KOPT-K1 (cell line): ENCODE results near the gene OOSP1.
"Not testable (repeated sequence)": the region's sequence is repeated elsewhere in the genome, so short reads cannot be mapped to it uniquely, and the experiment has no call there.

ENCODE experiments used
- H3K27ac ChIP-seq: fragments of 200-600 bp; sonication (generic); 2 replicates; pipeline ENCODE4 v1.5.1; 2016; ENCODE audit warnings: antibody characterized with exemption, mild to moderate bottlenecking, low read depth, low read length; ENCODE audit not compliant: poor library complexity, severe bottlenecking
- H3K36me3 ChIP-seq: fragments of 200-600 bp; sonication (generic); 2 replicates; pipeline ENCODE4 v1.5.1; 2017; ENCODE audit warnings: antibody characterized with exemption, mild to moderate bottlenecking, low read length, moderate library complexity; ENCODE audit not compliant: insufficient read depth
- H3K9me3 ChIP-seq: fragments of 200-600 bp; sonication (generic); 2 replicates; pipeline ENCODE4 v1.5.1; 2017; ENCODE audit warnings: antibody characterized with exemption, low read length, mild to moderate bottlenecking; ENCODE audit not compliant: insufficient read depth, poor library complexity, severe bottlenecking

Gene OOSP1

DNA sequence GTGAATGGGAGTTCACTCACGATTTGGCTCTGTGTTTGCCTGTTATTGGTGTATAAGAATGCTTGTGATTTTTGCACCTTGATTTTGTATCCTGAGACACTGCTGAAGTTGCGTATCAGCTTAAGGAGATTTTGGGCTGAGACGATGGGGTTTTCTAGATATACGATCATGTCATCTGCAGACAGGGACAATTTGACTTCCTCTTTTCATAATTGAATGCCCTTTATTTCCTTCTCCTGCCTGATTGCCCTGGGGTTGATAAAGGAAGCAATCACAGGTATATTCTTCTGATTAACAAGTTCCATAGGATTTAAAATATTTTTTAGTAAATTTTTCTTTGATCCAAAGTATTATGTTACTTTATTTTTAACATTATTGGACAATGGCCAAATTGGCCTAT is 43.8 kb downstream of the OOSP1 start:
- H3K27ac ChIP-seq, H3K36me3 ChIP-seq, H3K9me3 ChIP-seq: not testable (repeated sequence)

DNA sequence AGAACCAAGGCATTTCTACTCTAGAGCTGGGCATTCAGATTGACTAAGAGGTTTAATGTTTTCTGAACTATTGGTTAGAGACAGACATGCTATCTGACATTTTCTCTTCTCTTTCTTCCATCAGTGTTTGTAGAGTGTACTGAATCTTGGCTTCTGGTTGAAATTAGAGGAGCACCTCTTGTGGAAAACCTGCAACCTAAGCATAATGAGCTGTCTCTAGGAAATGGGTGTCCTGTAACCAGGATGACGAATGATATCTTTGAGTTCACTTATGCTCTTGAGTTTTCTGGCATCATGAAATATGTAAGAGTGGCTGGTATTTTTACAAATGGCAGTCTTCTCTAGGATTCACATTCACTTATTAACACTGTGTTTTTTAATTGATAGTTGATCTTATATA is 45.0 kb downstream of the OOSP1 start:
- Histone ChIP-seq H3K36me3 (no peaks in the 10 kb centered on the region), H3K9me3 (no peaks in the 10 kb centered on the region), H3K27ac (no peak overlapping the region)

DNA sequence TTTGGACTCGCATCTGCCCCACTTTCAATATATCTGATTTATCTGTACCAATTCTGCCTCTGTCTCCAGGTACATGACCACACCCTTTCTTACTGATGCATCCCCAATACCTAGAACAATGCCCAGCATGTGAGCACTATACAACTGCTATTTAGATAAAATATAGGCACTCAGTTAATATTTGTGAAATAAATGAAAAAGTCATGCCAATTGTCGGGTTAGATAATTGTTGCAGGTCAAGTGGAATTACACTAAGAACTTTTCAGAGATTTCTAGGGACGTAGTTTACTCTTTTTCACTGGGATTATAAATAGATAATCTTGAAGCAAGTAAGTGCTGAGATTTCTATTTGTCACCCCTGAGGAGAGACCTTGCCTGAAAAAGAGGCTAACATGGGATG is 46.1 kb downstream of the OOSP1 start:
- Histone ChIP-seq H3K36me3 (no peaks in the 10 kb centered on the region), H3K27ac (no peak overlapping the region), H3K9me3 (no peaks in the 10 kb centered on the region)

DNA sequence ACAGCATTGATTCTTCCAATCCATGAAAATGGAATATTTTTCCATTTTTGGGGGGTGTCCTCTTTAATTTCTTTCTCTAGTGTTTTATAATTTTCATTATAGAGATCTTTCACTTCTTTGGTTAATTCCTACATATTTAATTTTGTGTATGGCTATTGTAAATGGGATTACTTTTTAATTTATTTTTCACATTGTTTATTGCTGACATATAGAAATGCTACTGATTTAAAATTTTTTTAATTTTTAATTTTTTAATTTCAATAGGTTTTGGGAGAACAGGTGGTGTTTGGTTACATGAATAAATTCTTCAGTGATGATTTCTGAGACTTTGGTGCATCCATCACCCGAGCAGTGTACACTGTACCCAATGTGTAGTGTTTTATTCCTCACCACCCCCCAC is 52.2 kb downstream of the OOSP1 start:
- Histone ChIP-seq H3K27ac (no peak overlapping the region), H3K36me3 (no peaks in the 10 kb centered on the region), H3K9me3 (no peaks in the 10 kb centered on the region)

DNA sequence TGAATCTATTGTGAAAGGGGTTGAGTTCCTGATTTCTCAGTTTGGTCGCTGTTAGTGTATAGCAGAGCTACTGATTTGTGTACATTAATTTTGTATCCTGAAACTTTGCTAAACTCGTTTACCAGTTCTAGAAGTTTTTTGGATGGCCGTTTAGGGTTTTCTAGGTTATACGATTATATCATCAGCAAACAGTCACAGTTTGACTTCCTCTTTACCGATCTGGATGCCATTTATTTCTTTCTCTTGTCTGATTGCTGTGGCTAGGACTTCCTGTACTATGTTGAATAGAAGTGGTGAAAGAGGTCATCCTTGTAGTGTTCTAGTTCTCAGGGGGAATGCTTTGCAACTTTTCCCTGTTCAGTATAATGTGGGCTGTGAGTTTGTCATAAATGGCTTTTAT is 54.2 kb downstream of the OOSP1 start:
- no peaks in the 10 kb centered on the region for H3K36me3 ChIP-seq
- H3K9me3 ChIP-seq = no peaks in the 10 kb centered on the region
- H3K27ac ChIP-seq = no peak overlapping the region

DNA sequence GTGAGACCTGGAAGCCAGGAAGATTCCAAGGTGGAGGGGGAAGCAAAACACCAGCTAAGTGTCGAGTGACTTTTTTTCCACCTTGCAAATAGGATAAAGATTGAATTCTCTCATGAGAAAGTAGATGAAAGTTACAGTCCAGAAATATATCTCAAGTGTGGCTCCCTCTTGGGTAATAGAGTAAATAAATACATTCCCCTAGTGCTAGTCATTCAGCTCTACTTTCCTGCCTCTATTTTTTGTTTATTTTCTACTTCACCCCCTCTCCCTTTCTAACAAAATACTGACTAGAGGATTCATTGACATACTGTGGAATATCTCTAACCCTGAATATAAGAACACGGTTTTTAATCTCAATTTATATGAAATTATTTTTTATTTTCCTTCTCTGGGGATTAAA is 59.6 kb downstream of the OOSP1 start:
- Histone ChIP-seq H3K9me3 (no peaks in the 10 kb centered on the region), H3K27ac (no peak overlapping the region), H3K36me3 (no peaks in the 10 kb centered on the region)

DNA sequence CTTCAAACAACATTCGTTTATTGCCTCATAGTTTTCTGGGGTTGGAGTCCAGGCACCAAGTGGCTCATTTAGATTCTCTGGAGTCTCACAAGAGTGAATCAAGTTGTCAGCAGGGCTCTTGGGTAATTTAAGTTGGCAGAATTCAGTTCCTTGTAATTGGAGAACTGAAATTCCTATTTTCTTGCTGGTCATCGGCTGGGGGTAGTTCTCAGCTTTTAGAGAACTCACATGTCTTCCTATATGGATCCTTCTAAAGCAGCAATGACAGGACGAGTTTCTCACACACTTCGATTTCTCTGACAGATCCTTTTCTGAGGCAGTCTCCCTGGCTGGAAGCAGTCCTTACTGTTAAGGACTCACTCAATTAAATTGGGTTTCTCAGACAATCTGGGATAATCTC is 61.5 kb downstream of the OOSP1 start:
- no peak overlapping the region for H3K27ac ChIP-seq
- H3K36me3 ChIP-seq = no peaks in the 10 kb centered on the region
- no peaks in the 10 kb centered on the region for H3K9me3 ChIP-seq

DNA sequence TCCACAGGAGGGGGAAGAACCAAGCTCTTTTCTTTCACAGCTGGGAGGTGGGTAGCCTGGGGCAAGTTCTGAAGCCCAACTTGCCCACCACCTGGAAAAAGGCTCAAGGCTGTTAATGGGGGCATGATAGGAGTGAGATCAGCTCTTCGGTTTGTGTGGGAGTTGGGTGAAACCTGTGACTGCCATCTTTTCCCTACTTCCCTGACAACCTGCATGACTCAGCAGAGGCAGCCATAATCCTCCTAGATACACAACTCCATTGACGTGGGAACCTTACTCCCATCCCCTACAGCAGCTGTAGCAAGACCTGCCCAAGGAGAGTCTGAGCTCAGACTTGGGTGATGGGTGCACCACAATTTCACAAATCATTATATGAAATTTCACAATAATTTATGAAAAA is 65.5 kb downstream of the OOSP1 start:
- Histone ChIP-seq H3K27ac (no peak overlapping the region), H3K9me3 (no peaks in the 10 kb centered on the region), H3K36me3 (no peaks in the 10 kb centered on the region)

DNA sequence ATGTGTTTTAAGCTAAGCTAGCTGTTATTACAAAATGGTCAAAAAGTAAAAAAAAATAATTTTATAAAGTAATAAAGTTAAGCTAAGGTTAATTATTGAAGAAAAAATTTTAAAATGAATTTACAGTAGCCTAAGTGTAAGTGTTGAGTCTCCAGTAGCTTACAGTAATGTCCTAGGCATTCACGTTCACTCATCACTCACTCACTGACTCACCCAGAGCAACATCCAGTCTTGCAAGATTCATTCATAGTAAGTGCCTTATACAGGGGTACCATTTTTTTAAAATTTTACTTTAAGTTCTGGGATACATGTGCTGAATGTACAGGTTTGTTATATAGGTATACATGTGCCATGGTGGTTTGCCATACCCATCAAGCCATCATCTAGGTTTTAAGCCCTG is 67.1 kb downstream of the OOSP1 start:
- Histone ChIP-seq H3K9me3 (no peaks in the 10 kb centered on the region), H3K36me3 (no peaks in the 10 kb centered on the region)

More for the DNA sequence above, 67.1 kb downstream of the OOSP1 start:
- no peak overlapping the region for H3K27ac ChIP-seq
